Measurements from ENCODE around the gene STK33. TPM values are rescaled to one million over a fixed set of nuclear protein-coding genes. Genes with fewer than 3 reads are reported as not detected.

Gene STK33
- total RNA-seq, 1 experiment from 2014 or later = not detected

Small RNAs within 50 kb of the gene (small RNA-seq; reads per million reads assigned to genes)
- 0 reads per million in 2 experiments for gene RF00601

Other genes with a start within 250 kb of the STK33 start
- 5.8 and 6.5 TPM in 2 replicates for gene TRIM66, start 88.4 kb upstream of the STK33 start, total RNA-seq (2014; rRNA removed; shearing (Covaris generic))
- 1,031 and 1,139 TPM in 2 replicates for gene RPL27A, start 88.6 kb upstream of the STK33 start, total RNA-seq (2014; rRNA removed; shearing (Covaris generic))